Small intestine (tissue), 7 donors: Measurements from ENCODE around the gene SCIN. TPM values are rescaled to one million over a fixed set of nuclear protein-coding genes. Genes with fewer than 3 reads are reported as not detected.

ENCODE experiments used
- DNase-seq, 2 donors: peaks; one replicate each; pipeline versions ENCODE4 v3.0.0 to v3.0.0-alpha.2; 2013
- FAIRE-seq: peaks from 2 replicates; lab custom pipeline; 2012; peaks lifted over from hg19 to GRCh38; lab: Jason Lieb, UNC
- H3K27ac ChIP-seq, 3 donors: one replicate each; pipeline ENCODE4 v1.5.1; 2013; ENCODE audit warnings: low read length in 2 of 3, mild to moderate bottlenecking in 2 of 3, control low read depth in 1 of 3, inconsistent platforms in 1 of 3, low read depth in 1 of 3, moderate library complexity in 1 of 3
- H3K27me3 ChIP-seq, 3 donors: one replicate each; pipeline ENCODE4 v1.6.1; 2013; ENCODE audit warnings: low read length in 3 of 3, inconsistent platforms in 1 of 3; ENCODE audit not compliant: control insufficient read depth in 3 of 3, insufficient read depth in 3 of 3
- H3K36me3 ChIP-seq, 3 donors: one replicate each; pipeline ENCODE4 v1.6.1; 2013; ENCODE audit warnings: low read length in 3 of 3, inconsistent platforms in 1 of 3, low read depth in 1 of 3, mild to moderate bottlenecking in 1 of 3, moderate library complexity in 1 of 3; ENCODE audit not compliant: control insufficient read depth in 3 of 3, insufficient read depth in 2 of 3
- H3K4me1 ChIP-seq, 3 donors: one replicate each; pipeline ENCODE4 v1.6.1; 2013; ENCODE audit warnings: low read length in 2 of 3, inconsistent platforms in 1 of 3, low read depth in 1 of 3, mild to moderate bottlenecking in 1 of 3, moderate library complexity in 1 of 3; ENCODE audit not compliant: control insufficient read depth in 3 of 3, insufficient read depth in 2 of 3
- H3K4me3 ChIP-seq, 3 donors: one replicate each; pipeline ENCODE4 v1.5.1; 2013; ENCODE audit warnings: low read length in 3 of 3, control low read depth in 1 of 3, inconsistent platforms in 1 of 3, low read depth in 1 of 3, mild to moderate bottlenecking in 1 of 3, moderate library complexity in 1 of 3
- H3K9me3 ChIP-seq, 2 donors: one replicate each; pipeline ENCODE4 v1.6.1; 2013; ENCODE audit warnings: low read depth in 1 of 2, low read length in 1 of 2; ENCODE audit not compliant: control insufficient read depth in 2 of 2, insufficient read depth in 1 of 2
- WGBS, 3 donors: extraction: QIAGEN DNeasy Blood & Tissue Kit; methylation state at CpG; one replicate each; pipeline ENCODE4 v1.1.7; 2013; 5-methylcytosine and 5-hydroxymethylcytosine counted together
- polyA plus RNA-seq, 4 donors: library from polyadenylated mRNA; stranded (reverse) in 3 of 4; unstranded in 1 of 4; fragments of 200-250 nt in 3 of 4; fragments of 120-200 nt in 1 of 4; gene quantifications; one replicate each; pipeline versions ENCODE4 v1.2.1 to v1.2.3, GENCODE V29; 2013
- donor health status: healthy with polysubstance abuse.
- donor health status: control.
- donor health status: control.
- donor health status: Bipolar disorder and iron deficiency.
- donor health status: healthy.

Gene SCIN
- polyA plus RNA-seq, 4 donors, result 3.3 to 61.1 (median 21.2) TPM

- H3K4me1 ChIP-seq, result no peaks in the 10 kb centered on the region
- no peaks in the 10 kb centered on the region for H3K9me3 ChIP-seq
- 55 to 77% (median 69%) methylated on average over 4 of the region's 4 CpGs for WGBS, 3 donors
- H3K36me3 ChIP-seq, result peaks cover 0 to 14% (median 0%) of the 10 kb centered on the region in 3 donors
- DNase-seq (no peak), FAIRE-seq (no peak)
- no peak overlapping the region for H3K4me3 ChIP-seq
- H3K27me3 ChIP-seq, result peaks cover 0 to 2% (median 0%) of the 10 kb centered on the region in 3 donors
- no peak overlapping the region for H3K27ac ChIP-seq
Observed at GRCh38 chr7:12625836-12626235, 55.3 kb downstream of the SCIN start.

- DNase-seq (no peak), FAIRE-seq (no peak)
- Histone ChIP-seq H3K27me3 (peaks cover 0 to 3% (median 0%) of the 10 kb centered on the region in 3 donors), H3K27ac (no peak overlapping the region), H3K4me3 (no peak overlapping the region), H3K4me1 (no peaks in the 10 kb centered on the region), H3K9me3 (no peaks in the 10 kb centered on the region), H3K36me3 (peaks cover 0 to 19% (median 0%) of the 10 kb centered on the region in 3 donors)
- 87 to 89% (median 88%) methylated on average over 5 of the region's 5 CpGs for WGBS, 3 donors
Observed at GRCh38 chr7:12629816-12630512, 59.4 kb downstream of the SCIN start.

- H3K4me1 ChIP-seq, result no peaks in the 10 kb centered on the region
- H3K27ac ChIP-seq, result no peak overlapping the region
- no peak for DNase-seq
- FAIRE-seq, result no peak
- H3K9me3 ChIP-seq, result no peaks in the 10 kb centered on the region
- WGBS, 3 donors, result 49 to 67% (median 56%) methylated on average over 6 of the region's 6 CpGs
- H3K4me3 ChIP-seq, result no peak overlapping the region
- peaks cover 0 to 3% (median 0%) of the 10 kb centered on the region in 3 donors for H3K27me3 ChIP-seq
- H3K36me3 ChIP-seq, result peaks cover 0 to 19% (median 0%) of the 10 kb centered on the region in 3 donors
Observed at GRCh38 chr7:12630513-12630819, 59.9 kb downstream of the SCIN start.

- 70 to 83% (median 71%) methylated on average over 4 of the region's 4 CpGs for WGBS, 3 donors
- DNase-seq, result no peak
- H3K36me3 ChIP-seq, result peaks cover 0 to 13% (median 0%) of the 10 kb centered on the region in 3 donors
Observed at GRCh38 chr7:12633582-12633981, 63.1 kb downstream of the SCIN start.

GRCh38 chr7:12635830-12636229 lies 65.3 kb downstream of the SCIN start:
- no peak for FAIRE-seq
- Histone ChIP-seq H3K9me3 (no peaks in the 10 kb centered on the region), H3K27ac (no peak overlapping the region), H3K36me3 (peaks cover 0 to 18% (median 0%) of the 10 kb centered on the region in 3 donors), H3K4me3 (no peak overlapping the region), H3K27me3 (peaks cover 0 to 1% (median 0%) of the 10 kb centered on the region in 3 donors), H3K4me1 (no peaks in the 10 kb centered on the region)
- 5 to 31% (median 8%) methylated on average over 6 of the region's 6 CpGs for WGBS, 3 donors
- peak; percentile 27 to 63 for DNase-seq

More at GRCh38 chr7:12633582-12633981, 63.1 kb downstream of the SCIN start:
- no peak overlapping the region for H3K4me3 ChIP-seq
- no peaks in the 10 kb centered on the region for H3K4me1 ChIP-seq
- H3K27ac ChIP-seq, result no peak overlapping the region
- H3K9me3 ChIP-seq, result no peaks in the 10 kb centered on the region
- peaks cover 0 to 1% (median 0%) of the 10 kb centered on the region in 3 donors for H3K27me3 ChIP-seq
- FAIRE-seq, result no peak

- peaks cover 0 to 22% (median 0%) of the 10 kb centered on the region in 3 donors for H3K36me3 ChIP-seq
- no peak overlapping the region for H3K27ac ChIP-seq
- H3K4me3 ChIP-seq, result no peak overlapping the region
- H3K27me3 ChIP-seq, result peaks cover 0 to 1% (median 0%) of the 10 kb centered on the region in 3 donors
- H3K9me3 ChIP-seq, result no peaks in the 10 kb centered on the region
- no peaks in the 10 kb centered on the region for H3K4me1 ChIP-seq
- FAIRE-seq (no peak), DNase-seq (no peak)
Observed at GRCh38 chr7:12637328-12637727, 66.8 kb downstream of the SCIN start.

GRCh38 chr7:12637819-12638592 lies 67.5 kb downstream of the SCIN start:
- peaks cover 0 to 1% (median 0%) of the 10 kb centered on the region in 3 donors for H3K27me3 ChIP-seq
- peak overlapping the region in 2 of 3 donors; percentile 20 to 52 for H3K27ac ChIP-seq
- peak; percentile 10 to 29 for DNase-seq
- no peak overlapping the region for H3K4me3 ChIP-seq
- peaks cover 0 to 26% (median 0%) of the 10 kb centered on the region in 3 donors for H3K36me3 ChIP-seq
- H3K9me3 ChIP-seq, result no peaks in the 10 kb centered on the region
- FAIRE-seq, result no peak
- H3K4me1 ChIP-seq, result no peaks in the 10 kb centered on the region
- 26 to 43% (median 39%) methylated on average over 4 of the region's 4 CpGs for WGBS, 3 donors

GRCh38 chr7:12638851-12639456 lies 68.4 kb downstream of the SCIN start:
- Histone ChIP-seq H3K4me1 (no peaks in the 10 kb centered on the region), H3K9me3 (no peaks in the 10 kb centered on the region), H3K36me3 (peaks cover 0 to 27% (median 0%) of the 10 kb centered on the region in 3 donors), H3K27ac (no peak overlapping the region), H3K4me3 (no peak overlapping the region), H3K27me3 (peaks cover 0 to 1% (median 0%) of the 10 kb centered on the region in 3 donors)
- peak; percentile 96 for FAIRE-seq
- DNase-seq, result peak; percentile 43 to 45
- 15 to 19% (median 15%) methylated on average over 6 of the region's 6 CpGs for WGBS, 3 donors
